ENCODE measurements around the gene FLYWCH2. TPM values are rescaled to one million over a fixed set of nuclear protein-coding genes. Genes with fewer than 3 reads are reported as not detected.

Gene FLYWCH2
- total and polyA plus RNA-seq, 2 donors (not counting 3 experiments of a cell fraction or from before 2014, with no cell fraction given): 18.3 to 34.6 TPM

DNA sequence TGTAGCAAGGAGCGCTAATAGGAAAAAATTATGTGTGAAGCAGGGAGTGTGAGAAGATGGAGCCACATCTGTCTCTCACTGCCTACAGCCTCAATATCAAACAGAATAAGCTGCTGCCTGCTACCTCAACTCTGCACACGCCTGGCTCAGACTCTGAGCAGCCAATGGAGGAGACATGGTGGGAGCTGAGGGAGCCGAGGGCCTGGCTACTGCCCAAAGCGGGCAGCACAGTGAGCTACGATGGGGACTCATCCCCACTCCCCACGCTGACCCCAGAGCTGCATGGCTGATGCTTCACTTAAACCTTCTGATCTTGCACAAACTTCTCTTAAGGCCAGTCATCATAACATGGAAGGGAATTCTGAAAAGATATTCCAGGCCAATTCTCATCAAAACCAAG, 11.1 kb upstream of the FLYWCH2 start:
- TF ChIP-seq FOS (IDR thresholded peaks at IDR 0.05; ENCODE audit: borderline replicate concordance, insufficient read depth, low read length) (no peak), MYC (IDR thresholded peaks at IDR 0.05; ENCODE audit: low read depth, low read length) (no peak), GATA2 (IDR thresholded peaks at IDR 0.05; ENCODE audit: insufficient read depth, insufficient read length, low read depth, low read length) (no peak), POLR2AphosphoS5 (IDR thresholded peaks at IDR 0.05; ENCODE audit: insufficient read depth, low read depth, low read length) (no peak), EZH2 (IDR thresholded peaks at IDR 0.05; ENCODE audit: borderline replicate concordance, low read depth, low read length, severe bottlenecking) (no peak), JUN (IDR thresholded peaks at IDR 0.05; ENCODE audit: borderline replicate concordance, insufficient read depth, insufficient read length, low read depth) (no peak), POLR2A (IDR thresholded peaks at IDR 0.05; ENCODE audit: low read depth, low read length) (no peak)
- TF ChIP-seq, protein P1, sequence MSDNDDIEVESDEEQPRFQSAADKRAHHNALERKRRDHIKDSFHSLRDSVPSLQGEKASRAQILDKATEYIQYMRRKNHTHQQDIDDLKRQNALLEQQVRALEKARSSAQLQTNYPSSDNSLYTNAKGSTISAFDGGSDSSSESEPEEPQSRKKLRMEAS (IDR thresholded peaks at IDR 0.05; ENCODE audit: insufficient read depth, insufficient read length): no peak
- TF ChIP-seq, protein P2, sequence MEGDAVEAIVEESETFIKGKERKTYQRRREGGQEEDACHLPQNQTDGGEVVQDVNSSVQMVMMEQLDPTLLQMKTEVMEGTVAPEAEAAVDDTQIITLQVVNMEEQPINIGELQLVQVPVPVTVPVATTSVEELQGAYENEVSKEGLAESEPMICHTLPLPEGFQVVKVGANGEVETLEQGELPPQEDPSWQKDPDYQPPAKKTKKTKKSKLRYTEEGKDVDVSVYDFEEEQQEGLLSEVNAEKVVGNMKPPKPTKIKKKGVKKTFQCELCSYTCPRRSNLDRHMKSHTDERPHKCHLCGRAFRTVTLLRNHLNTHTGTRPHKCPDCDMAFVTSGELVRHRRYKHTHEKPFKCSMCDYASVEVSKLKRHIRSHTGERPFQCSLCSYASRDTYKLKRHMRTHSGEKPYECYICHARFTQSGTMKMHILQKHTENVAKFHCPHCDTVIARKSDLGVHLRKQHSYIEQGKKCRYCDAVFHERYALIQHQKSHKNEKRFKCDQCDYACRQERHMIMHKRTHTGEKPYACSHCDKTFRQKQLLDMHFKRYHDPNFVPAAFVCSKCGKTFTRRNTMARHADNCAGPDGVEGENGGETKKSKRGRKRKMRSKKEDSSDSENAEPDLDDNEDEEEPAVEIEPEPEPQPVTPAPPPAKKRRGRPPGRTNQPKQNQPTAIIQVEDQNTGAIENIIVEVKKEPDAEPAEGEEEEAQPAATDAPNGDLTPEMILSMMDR (IDR thresholded peaks at IDR 0.05; ENCODE audit: extremely low read depth in 1 of 2, insufficient read depth in 1 of 2, low read depth in 1 of 2, low read length in 2 of 2): no peak
- intact Hi-C loops (cut with micrococcal nuclease): no loop called here
- no TSS peak for BruUV-seq (replicated peaks)

More for the DNA sequence above, 11.1 kb upstream of the FLYWCH2 start:
- H3K79me2 ChIP-seq (ENCODE audit: control insufficient read depth, insufficient read depth, low read length): no peaks in the 10 kb centered on the region
- no peaks in the 10 kb centered on the region for H3K9me1 ChIP-seq (replicated peaks; ENCODE audit: control insufficient read depth, extremely low read depth, insufficient read depth, low read length)
- dilution Hi-C loops (cut with MboI; ENCODE audit: extremely low pct_ligation_motif_present, low sequenced_read_pairs): no loop called here
- H3K4me2 ChIP-seq (ENCODE audit: insufficient read depth, low read length): no peak overlapping the region
- POLR2A ChIA-PET: no interaction called here
- peaks cover 0 to 2% of the 10 kb centered on the region in 2 experiments for H3K27me3 ChIP-seq (ENCODE audit: control insufficient read depth in 2 of 2, insufficient read depth in 2 of 2, low read length in 2 of 2)
- H3K9ac ChIP-seq (replicated peaks; ENCODE audit: extremely low read depth, insufficient read depth, low read length): no peak overlapping the region
- DNase-seq (ENCODE audit: low read depth, low spot score): no peak
- no peak overlapping the region for H2AFZ ChIP-seq (ENCODE audit: low read depth, low read length)
- FAIRE-seq: no peak
- H3K4me1 ChIP-seq (ENCODE audit: control insufficient read depth, extremely low read depth, insufficient read depth, low read length): peaks cover 5% of the 10 kb centered on the region
- no peaks in the 10 kb centered on the region for H4K20me1 ChIP-seq (replicated peaks; ENCODE audit: control insufficient read depth, extremely low read depth, insufficient read depth, low read length)
- no peaks in the 10 kb centered on the region for H3K9me3 ChIP-seq (replicated peaks; ENCODE audit: control insufficient read depth, insufficient read depth, low read length)
- H3K4me3 ChIP-seq (replicated peaks in 1 of 3; ENCODE audit: insufficient read depth in 1 of 3, low read depth in 1 of 3, low read length in 3 of 3): no peak overlapping the region
- CTCF ChIA-PET: interaction anchor here (1.3 to 13.6 kb wide), 5 partner anchors 11 to 55 kb away, joined by 3 to 372 read pairs (median 12); partner anchors contain the start of gene FLYWCH2
- no peak overlapping the region for H3K27ac ChIP-seq (ENCODE audit: insufficient read depth, low read depth, low read length)
- H3K36me3 ChIP-seq (ENCODE audit: control insufficient read depth in 2 of 2, extremely low read depth in 1 of 2, insufficient read depth in 2 of 2, low read length in 2 of 2): no peaks in the 10 kb centered on the region

Measured in endothelial cell of umbilical vein (primary cell).